Measurements from ENCODE around the gene IRX6.

GRCh38 chr16:55350984-55351383 is 27.0 kb downstream of the IRX6 start:
- TF ChIP-seq POLR2A (IDR thresholded peaks at IDR 0.05) (no peak), CTCF (IDR thresholded peaks at IDR 0.05) (no peak)
